Measurements from ENCODE around the gene GSTT4.
"Not testable (repeated sequence)": the region's sequence is repeated elsewhere in the genome, so short reads cannot be mapped to it uniquely, and the experiment has no call there.

The GSTT4 gene

GRCh38 chr22:23986089-23986488 lies 19.2 kb downstream of the GSTT4 start:
- not testable (repeated sequence) for H3K27me3 ChIP-seq; DNase-seq; H3K36me3 ChIP-seq; H3K9me3 ChIP-seq; H3K4me3 ChIP-seq (ENCODE audit: low read depth, low read length); H3K4me1 ChIP-seq

GRCh38 chr22:23984430-23984829 lies 20.8 kb downstream of the GSTT4 start:
- H3K4me1 ChIP-seq, result no peaks in the 10 kb centered on the region
- H3K9me3 ChIP-seq, result no peaks in the 10 kb centered on the region
- no peaks in the 10 kb centered on the region for H3K36me3 ChIP-seq
- peak; percentile 88 for TF ChIP-seq CTCF (IDR thresholded peaks at IDR 0.05; ENCODE audit: low read depth, low read length)
- H3K27me3 ChIP-seq, result no peaks in the 10 kb centered on the region
- no peak overlapping the region for H3K4me3 ChIP-seq (ENCODE audit: low read depth, low read length)
- peak; percentile 63 for DNase-seq

GRCh38 chr22:23980567-23980966 lies 24.7 kb downstream of the GSTT4 start:
- H3K9me3 ChIP-seq, H3K4me1 ChIP-seq, H3K27me3 ChIP-seq, H3K36me3 ChIP-seq, DNase-seq: not testable (repeated sequence)
- H3K4me3 ChIP-seq (ENCODE audit: low read depth, low read length), result 0 out of 2 replicates have a peak overlapping the region, but pooled peaks have one; percentile 20

- H3K4me3 ChIP-seq (ENCODE audit: low read depth, low read length), result 0 out of 2 replicates have a peak within 1 kb of the TSS, but pooled peaks have one; percentile 20
- H3K4me1 ChIP-seq, H3K27me3 ChIP-seq, H3K9me3 ChIP-seq, DNase-seq, H3K36me3 ChIP-seq: not testable (repeated sequence)
These were observed 25.6 kb downstream of the GSTT4 start, which contains the start of gene GSTT2 for GRCh38 chr22:23979557-23980240. Gene GSTT2 (plus strand): TSS chr22:23980134.

GRCh38 chr22:23977304-23977703 lies 27.9 kb downstream of the GSTT4 start:
- not testable (repeated sequence) for H3K4me1 ChIP-seq, DNase-seq

GRCh38 chr22:23974836-23975352 lies 30.4 kb downstream of the GSTT4 start:
- not testable (repeated sequence) for H3K4me1 ChIP-seq; H3K4me3 ChIP-seq (ENCODE audit: low read depth, low read length); H3K27me3 ChIP-seq; H3K9me3 ChIP-seq
- H3K36me3 ChIP-seq, result peaks cover 18% of the 10 kb centered on the region
- peak; percentile 35 for DNase-seq

More at GRCh38 chr22:23977304-23977703, 27.9 kb downstream of the GSTT4 start:
- H3K36me3 ChIP-seq; H3K4me3 ChIP-seq (ENCODE audit: low read depth, low read length); H3K9me3 ChIP-seq; H3K27me3 ChIP-seq: not testable (repeated sequence)

GRCh38 chr22:23974345-23974744 lies 30.9 kb downstream of the GSTT4 start, which contains the start of gene DDT:
Gene DDT (minus strand): TSS chr22:23974441. CDS start chr22:23974414, 27 bp downstream.
- H3K27me3 ChIP-seq; H3K4me3 ChIP-seq (ENCODE audit: low read depth, low read length); H3K9me3 ChIP-seq; H3K4me1 ChIP-seq; DNase-seq: not testable (repeated sequence)
- peaks cover 23% of the 10 kb centered on the region for H3K36me3 ChIP-seq

- H3K4me1 ChIP-seq; H3K9me3 ChIP-seq; DNase-seq; H3K27me3 ChIP-seq; H3K4me3 ChIP-seq (ENCODE audit: low read depth, low read length): not testable (repeated sequence)
- peaks cover 27% of the 10 kb centered on the region for H3K36me3 ChIP-seq
These were observed 33.3 kb downstream of the GSTT4 start for GRCh38 chr22:23971927-23972326.

- H3K9me3 ChIP-seq, result no peaks in the 10 kb centered on the region
- H3K4me1 ChIP-seq, result no peaks in the 10 kb centered on the region
- no peak overlapping the region for H3K4me3 ChIP-seq (ENCODE audit: low read depth, low read length)
- TF ChIP-seq CTCF (IDR thresholded peaks at IDR 0.05; ENCODE audit: low read depth, low read length), result no peak
- no peaks in the 10 kb centered on the region for H3K27me3 ChIP-seq
- peaks cover 27% of the 10 kb centered on the region for H3K36me3 ChIP-seq
- no peak for DNase-seq
These were observed 34.3 kb downstream of the GSTT4 start for GRCh38 chr22:23970816-23971486.
